Glutamatergic neuron (in vitro differentiated cells): ENCODE measurements around the gene SELENOI. TPM values are rescaled to one million over a fixed set of nuclear protein-coding genes. Genes with fewer than 3 reads are reported as not detected.
"Not testable (repeated sequence)": the region's sequence is repeated elsewhere in the genome, so short reads cannot be mapped to it uniquely, and the experiment has no call there.

ENCODE experiments used
- DNase-seq: peaks from one replicate; pipeline ENCODE4 v3.0.0; 2022
- H3K27ac Mint-ChIP-seq: one replicate; pipeline ENCODE4 v1.8.0; 2020; ENCODE audit warnings: mild to moderate bottlenecking, mixed read lengths, inconsistent platforms; ENCODE audit not compliant: unreplicated experiment
- H3K27me3 Mint-ChIP-seq: one replicate; pipeline ENCODE4 v1.8.0; 2020; ENCODE audit warnings: mild to moderate bottlenecking, moderate library complexity, mixed read lengths, inconsistent platforms; ENCODE audit not compliant: unreplicated experiment
- H3K36me3 Mint-ChIP-seq: one replicate; pipeline ENCODE4 v1.8.0; 2020; ENCODE audit warnings: mild to moderate bottlenecking, mixed read lengths, inconsistent platforms; ENCODE audit not compliant: unreplicated experiment
- H3K4me1 Mint-ChIP-seq: one replicate; pipeline ENCODE4 v1.8.0; 2020; ENCODE audit warnings: mild to moderate bottlenecking, low read depth, mixed read lengths, inconsistent platforms; ENCODE audit not compliant: unreplicated experiment
- H3K4me3 Mint-ChIP-seq: one replicate; pipeline ENCODE4 v1.8.0; 2020; ENCODE audit warnings: mild to moderate bottlenecking, mixed read lengths, inconsistent platforms; ENCODE audit not compliant: unreplicated experiment
- H3K9me3 Mint-ChIP-seq: one replicate; pipeline ENCODE4 v1.8.0; 2020; ENCODE audit warnings: mild to moderate bottlenecking, moderate library complexity, mixed read lengths, inconsistent platforms; ENCODE audit not compliant: unreplicated experiment
- total RNA-seq: library from RNA; stranded (reverse); fragmentation: NEBNext Ultra II Directional; extraction: Animal tissue kit (Norgen Biotek cat#: 25700); gene quantifications from one replicate; pipeline ENCODE4 v1.2.1, GENCODE V29; 2021; ENCODE audit not compliant: unreplicated experiment
- TF ChIP-seq, protein P1 (sequence below): fragments of 200-600 bp; sonication (generic); IDR thresholded peaks from one replicate; pipeline ENCODE4 v1.5.0; 2021; ENCODE audit not compliant: partially characterized antibody, unreplicated experiment

The SELENOI gene
- total RNA-seq, 1 donor from 2014 or later = 61.2 TPM

DNA sequence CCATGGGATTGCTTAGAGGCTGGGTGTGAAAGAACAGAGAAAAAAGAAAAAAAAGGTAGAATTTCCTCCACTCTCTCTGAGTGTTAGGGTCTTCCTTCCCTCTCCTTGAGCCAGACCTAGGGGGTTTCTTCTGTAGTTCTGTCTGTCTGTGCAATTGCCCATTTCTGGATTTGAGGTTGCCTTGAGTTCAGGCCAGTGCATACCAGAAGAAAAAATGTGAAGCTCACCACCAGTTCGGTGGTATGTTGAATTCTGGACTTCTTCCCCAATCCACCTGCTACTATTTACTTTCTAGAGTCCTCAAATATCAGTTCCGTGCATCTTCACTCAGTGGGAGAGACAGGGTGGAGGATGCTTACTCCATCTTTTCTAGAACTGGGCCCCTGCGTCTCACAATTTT is 15.3 kb upstream of the SELENOI start:
- no peak overlapping the region for H3K4me3 Mint-ChIP-seq
- no peak for DNase-seq
- H3K36me3 Mint-ChIP-seq = no peaks in the 10 kb centered on the region
- no peaks in the 10 kb centered on the region for H3K27me3 Mint-ChIP-seq
- H3K9me3 Mint-ChIP-seq = no peaks in the 10 kb centered on the region
- no peak overlapping the region for H3K27ac Mint-ChIP-seq
- TF ChIP-seq, protein P1, sequence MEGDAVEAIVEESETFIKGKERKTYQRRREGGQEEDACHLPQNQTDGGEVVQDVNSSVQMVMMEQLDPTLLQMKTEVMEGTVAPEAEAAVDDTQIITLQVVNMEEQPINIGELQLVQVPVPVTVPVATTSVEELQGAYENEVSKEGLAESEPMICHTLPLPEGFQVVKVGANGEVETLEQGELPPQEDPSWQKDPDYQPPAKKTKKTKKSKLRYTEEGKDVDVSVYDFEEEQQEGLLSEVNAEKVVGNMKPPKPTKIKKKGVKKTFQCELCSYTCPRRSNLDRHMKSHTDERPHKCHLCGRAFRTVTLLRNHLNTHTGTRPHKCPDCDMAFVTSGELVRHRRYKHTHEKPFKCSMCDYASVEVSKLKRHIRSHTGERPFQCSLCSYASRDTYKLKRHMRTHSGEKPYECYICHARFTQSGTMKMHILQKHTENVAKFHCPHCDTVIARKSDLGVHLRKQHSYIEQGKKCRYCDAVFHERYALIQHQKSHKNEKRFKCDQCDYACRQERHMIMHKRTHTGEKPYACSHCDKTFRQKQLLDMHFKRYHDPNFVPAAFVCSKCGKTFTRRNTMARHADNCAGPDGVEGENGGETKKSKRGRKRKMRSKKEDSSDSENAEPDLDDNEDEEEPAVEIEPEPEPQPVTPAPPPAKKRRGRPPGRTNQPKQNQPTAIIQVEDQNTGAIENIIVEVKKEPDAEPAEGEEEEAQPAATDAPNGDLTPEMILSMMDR = no peak
- no peaks in the 10 kb centered on the region for H3K4me1 Mint-ChIP-seq

DNA sequence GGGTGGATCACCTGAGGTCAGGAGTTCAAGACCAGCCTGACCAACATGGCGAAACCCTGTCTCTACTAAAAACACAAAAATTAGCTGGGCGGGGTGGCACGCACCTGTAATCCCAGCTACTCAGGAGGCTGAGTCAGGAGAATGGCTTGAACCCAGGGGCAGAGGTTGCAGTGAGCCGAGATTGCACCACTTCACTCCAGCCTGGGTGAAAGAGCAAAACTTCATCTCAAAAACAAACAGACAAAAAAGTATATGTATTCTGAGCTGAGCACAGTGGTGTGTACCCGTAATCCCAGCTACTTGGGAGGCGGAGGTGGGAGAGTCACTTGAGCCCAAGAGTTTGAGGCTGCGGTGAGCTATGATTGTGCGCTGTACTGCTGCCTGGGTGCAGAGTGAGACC is 14.6 kb upstream of the SELENOI start:
- DNase-seq, H3K9me3 Mint-ChIP-seq, H3K36me3 Mint-ChIP-seq, H3K27ac Mint-ChIP-seq, H3K4me1 Mint-ChIP-seq, H3K27me3 Mint-ChIP-seq, H3K4me3 Mint-ChIP-seq: not testable (repeated sequence)

DNA sequence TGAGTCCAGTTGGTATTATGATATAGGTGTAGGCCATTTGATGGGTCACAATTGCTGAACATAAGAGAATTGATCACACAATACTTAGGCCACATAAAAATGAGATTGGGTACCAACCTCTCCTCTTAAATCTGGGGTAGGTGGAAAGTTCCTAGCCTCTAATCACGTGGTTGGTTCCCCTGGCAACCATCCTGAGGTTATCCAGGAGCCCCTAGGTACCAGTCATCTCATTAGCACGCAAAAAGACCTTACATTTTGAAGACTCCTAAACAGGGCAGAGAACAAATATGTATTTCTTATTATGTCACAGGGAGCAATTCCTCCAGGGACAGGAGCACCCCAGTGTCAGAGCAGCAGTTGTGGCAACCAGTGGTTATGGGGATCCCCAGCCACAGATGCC is 12.7 kb upstream of the SELENOI start:
- Mint-ChIP-seq H3K36me3 (no peaks in the 10 kb centered on the region), H3K27me3 (no peaks in the 10 kb centered on the region), H3K27ac (no peak overlapping the region), H3K9me3 (no peaks in the 10 kb centered on the region), H3K4me1 (no peaks in the 10 kb centered on the region), H3K4me3 (peak overlapping the region; percentile 26)
- no peak for DNase-seq
- TF ChIP-seq, protein P1 = no peak

DNA sequence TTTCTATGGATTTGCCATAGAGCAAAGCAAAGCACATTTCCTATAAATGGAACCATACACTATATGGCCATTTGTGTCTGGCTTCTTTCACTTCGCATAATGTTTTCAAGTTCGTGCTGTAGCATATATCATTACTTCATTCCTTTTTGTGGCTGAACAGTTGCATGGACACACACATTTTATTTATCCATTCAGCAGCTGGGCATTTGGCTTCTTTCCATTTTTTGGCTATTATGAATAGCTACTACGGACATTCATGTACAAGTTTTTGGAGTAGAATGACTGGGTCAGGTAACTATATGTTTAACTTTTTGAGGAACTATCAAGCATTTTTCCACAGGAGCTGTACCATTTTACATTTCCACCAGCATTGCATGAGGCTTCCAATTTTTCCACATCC is 10.7 kb upstream of the SELENOI start:
- H3K27me3 Mint-ChIP-seq = no peaks in the 10 kb centered on the region
- no peak for DNase-seq
- no peaks in the 10 kb centered on the region for H3K4me1 Mint-ChIP-seq
- no peaks in the 10 kb centered on the region for H3K36me3 Mint-ChIP-seq
- no peak overlapping the region for H3K4me3 Mint-ChIP-seq
- TF ChIP-seq, protein P1 = no peak
- H3K9me3 Mint-ChIP-seq = no peaks in the 10 kb centered on the region
- H3K27ac Mint-ChIP-seq = no peak overlapping the region

DNA sequence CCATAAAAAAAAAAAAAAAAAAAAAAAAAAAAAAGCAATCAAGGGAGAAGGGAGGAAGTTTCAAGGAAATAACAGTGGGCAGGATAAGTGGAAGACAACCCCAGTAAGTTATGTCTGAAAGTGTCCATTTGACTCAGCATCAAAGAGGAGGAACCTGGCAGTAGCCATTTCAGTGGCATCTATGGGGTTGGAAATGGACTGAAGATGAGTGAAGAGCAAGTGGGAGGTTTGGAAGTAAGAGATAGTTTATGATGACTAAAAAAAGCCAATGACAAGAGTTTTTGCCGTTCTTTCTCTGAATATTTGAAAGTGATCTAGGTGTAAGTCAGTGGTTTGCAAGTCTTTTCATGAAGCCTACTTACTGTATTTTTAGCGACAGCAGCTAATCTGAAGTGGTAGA is 9.2 kb upstream of the SELENOI start:
- no peak for DNase-seq
- no peaks in the 10 kb centered on the region for H3K4me1 Mint-ChIP-seq
- TF ChIP-seq, protein P1 = no peak
- no peak overlapping the region for H3K27ac Mint-ChIP-seq
- no peaks in the 10 kb centered on the region for H3K27me3 Mint-ChIP-seq
- H3K4me3 Mint-ChIP-seq = no peak overlapping the region
- no peaks in the 10 kb centered on the region for H3K9me3 Mint-ChIP-seq
- no peaks in the 10 kb centered on the region for H3K36me3 Mint-ChIP-seq

DNA sequence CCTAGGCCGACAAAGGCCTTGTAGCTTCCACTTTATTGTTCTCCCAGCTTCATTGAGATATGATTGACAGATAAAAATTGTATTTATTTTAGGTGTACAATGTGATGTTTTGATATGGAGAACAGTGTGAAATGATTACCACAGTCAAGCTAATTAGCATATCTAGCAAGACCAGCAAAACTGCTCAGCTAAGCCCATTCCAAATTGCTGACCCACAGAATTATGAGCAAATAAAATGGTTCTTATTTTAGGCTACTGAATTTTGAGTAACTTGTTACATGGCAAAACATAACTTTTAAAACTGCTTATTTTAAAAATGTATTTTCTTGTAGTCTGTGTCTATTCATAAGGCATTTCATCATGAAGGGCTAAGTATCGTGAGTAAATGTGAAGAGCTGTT is 8.6 kb upstream of the SELENOI start:
- Mint-ChIP-seq H3K36me3 (no peaks in the 10 kb centered on the region), H3K9me3 (no peaks in the 10 kb centered on the region), H3K4me3 (no peak overlapping the region), H3K4me1 (no peaks in the 10 kb centered on the region), H3K27me3 (no peaks in the 10 kb centered on the region), H3K27ac (no peak overlapping the region)
- TF ChIP-seq, protein P1 = no peak
- DNase-seq = no peak
